Peyer's patch (tissue), 4 donors: ENCODE data around the gene TEDC1. TPM values are rescaled to one million over a fixed set of nuclear protein-coding genes. Genes with fewer than 3 reads are reported as not detected.

Experiments used
- DNase-seq, 3 donors: peaks; one replicate each; pipeline ENCODE4 v3.0.0-alpha.2; 2017 to 2019
- H3K27ac ChIP-seq, 4 donors: fragments of 200-600 bp; sonication (generic); one replicate each; pipeline ENCODE4 v1.5.1; 2016 to 2019
- H3K27me3 ChIP-seq, 2 donors: fragments of 200-600 bp; sonication (generic); one replicate each; pipeline ENCODE4 v1.5.1; 2019
- H3K36me3 ChIP-seq, 3 donors: fragments of 200-600 bp; sonication (generic); one replicate each; pipeline ENCODE4 v1.5.1; 2016 to 2019
- H3K4me1 ChIP-seq, 4 donors: fragments of 200-600 bp; sonication (generic); one replicate each; pipeline ENCODE4 v1.5.1; 2016 to 2019
- H3K4me3 ChIP-seq, 4 donors: fragments of 200-600 bp; sonication (generic); 1 replicate in 3 of 4; 2 replicates in 1 of 4; pipeline ENCODE4 v1.5.1; 2016 to 2019; ENCODE audit warnings: mild to moderate bottlenecking in 1 of 4
- H3K9me3 ChIP-seq, 4 donors: fragments of 200-600 bp; sonication (generic); one replicate each; pipeline ENCODE4 v1.5.1; 2016 to 2019; ENCODE audit warnings: mild to moderate bottlenecking in 1 of 4
- POLR2A ChIP-seq, 2 donors: fragments of 450-650 bp; IDR thresholded peaks; one replicate each; pipeline ENCODE4 v1.5.1; 2017; ENCODE audit warnings: antibody characterized with exemption in 2 of 2, mild to moderate bottlenecking in 2 of 2, moderate library complexity in 2 of 2
- total RNA-seq, 4 donors: library from RNA; depleted of rRNA; stranded (reverse); fragments of >200 nt; gene quantifications; one replicate each; pipeline ENCODE4 v1.1.0, GENCODE V29; 2016
- TF ChIP-seq, protein P1 (sequence below), 6 experiments: fragments of 450-650 bp in 4 of 6; fragments of 200-600 bp in 2 of 6; sonication (generic) in 1 of 6; IDR thresholded peaks; one replicate each; pipeline ENCODE4 v1.5.1; 2017 to 2019; ENCODE audit warnings: antibody characterized with exemption in 6 of 6, mild to moderate bottlenecking in 3 of 6, moderate library complexity in 1 of 6

TEDC1 gene
- total RNA-seq, 4 donors from 2014 or later, result 7.0 to 42.1 (median 15.1) TPM

- Histone ChIP-seq H3K27ac (peak overlapping the region; percentile 87 to 99 (median 92)), H3K4me1 (peaks cover 5 to 62% (median 34%) of the 10 kb centered on the region in 4 donors), H3K36me3 (peaks cover 0 to 17% (median 0%) of the 10 kb centered on the region in 3 donors), H3K9me3 (no peaks in the 10 kb centered on the region), H3K27me3 (no peaks in the 10 kb centered on the region), H3K4me3 (peak overlapping the region in 3 of 4 donors; percentile 61 to 93 (median 74))
- DNase-seq, result no peak
- TF ChIP-seq POLR2A (IDR thresholded peaks at IDR 0.05), result no peak
- TF ChIP-seq, protein P1, sequence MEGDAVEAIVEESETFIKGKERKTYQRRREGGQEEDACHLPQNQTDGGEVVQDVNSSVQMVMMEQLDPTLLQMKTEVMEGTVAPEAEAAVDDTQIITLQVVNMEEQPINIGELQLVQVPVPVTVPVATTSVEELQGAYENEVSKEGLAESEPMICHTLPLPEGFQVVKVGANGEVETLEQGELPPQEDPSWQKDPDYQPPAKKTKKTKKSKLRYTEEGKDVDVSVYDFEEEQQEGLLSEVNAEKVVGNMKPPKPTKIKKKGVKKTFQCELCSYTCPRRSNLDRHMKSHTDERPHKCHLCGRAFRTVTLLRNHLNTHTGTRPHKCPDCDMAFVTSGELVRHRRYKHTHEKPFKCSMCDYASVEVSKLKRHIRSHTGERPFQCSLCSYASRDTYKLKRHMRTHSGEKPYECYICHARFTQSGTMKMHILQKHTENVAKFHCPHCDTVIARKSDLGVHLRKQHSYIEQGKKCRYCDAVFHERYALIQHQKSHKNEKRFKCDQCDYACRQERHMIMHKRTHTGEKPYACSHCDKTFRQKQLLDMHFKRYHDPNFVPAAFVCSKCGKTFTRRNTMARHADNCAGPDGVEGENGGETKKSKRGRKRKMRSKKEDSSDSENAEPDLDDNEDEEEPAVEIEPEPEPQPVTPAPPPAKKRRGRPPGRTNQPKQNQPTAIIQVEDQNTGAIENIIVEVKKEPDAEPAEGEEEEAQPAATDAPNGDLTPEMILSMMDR (IDR thresholded peaks at IDR 0.05), result no peak
These were observed 2.1 kb upstream of the TEDC1 start for GRCh38 chr14:105488781-105489541.

- peak; percentile 91 to 96 (median 92) for DNase-seq
- peaks cover 5 to 55% (median 34%) of the 10 kb centered on the region in 4 donors for H3K4me1 ChIP-seq
- H3K4me3 ChIP-seq, result peak overlapping the region; percentile 53 to 93 (median 81)
- H3K27me3 ChIP-seq, result no peaks in the 10 kb centered on the region
- peak overlapping the region; percentile 87 to 99 (median 92) for H3K27ac ChIP-seq
- TF ChIP-seq, protein P1 (IDR thresholded peaks at IDR 0.05), result peak; percentile 58 to 85 (median 73)
- peak in 1 of 2 donors; percentile 51 for TF ChIP-seq POLR2A (IDR thresholded peaks at IDR 0.05)
- H3K36me3 ChIP-seq, result peaks cover 0 to 17% (median 0%) of the 10 kb centered on the region in 3 donors
- H3K9me3 ChIP-seq, result no peaks in the 10 kb centered on the region
These were observed 1.3 kb upstream of the TEDC1 start for GRCh38 chr14:105489542-105490266.

- Histone ChIP-seq H3K27me3 (no peaks in the 10 kb centered on the region), H3K36me3 (peaks cover 0 to 17% (median 0%) of the 10 kb centered on the region in 3 donors), H3K4me3 (peak overlapping the region; percentile 53 to 93 (median 81)), H3K4me1 (peaks cover 5 to 50% (median 34%) of the 10 kb centered on the region in 4 donors), H3K9me3 (no peaks in the 10 kb centered on the region), H3K27ac (peak overlapping the region; percentile 87 to 99 (median 92))
- TF ChIP-seq, protein P1 (IDR thresholded peaks at IDR 0.05), result no peak
- TF ChIP-seq POLR2A (IDR thresholded peaks at IDR 0.05), result no peak
- DNase-seq, result no peak
These were observed 827 bp upstream of the TEDC1 start for GRCh38 chr14:105490267-105490571.

DNA sequence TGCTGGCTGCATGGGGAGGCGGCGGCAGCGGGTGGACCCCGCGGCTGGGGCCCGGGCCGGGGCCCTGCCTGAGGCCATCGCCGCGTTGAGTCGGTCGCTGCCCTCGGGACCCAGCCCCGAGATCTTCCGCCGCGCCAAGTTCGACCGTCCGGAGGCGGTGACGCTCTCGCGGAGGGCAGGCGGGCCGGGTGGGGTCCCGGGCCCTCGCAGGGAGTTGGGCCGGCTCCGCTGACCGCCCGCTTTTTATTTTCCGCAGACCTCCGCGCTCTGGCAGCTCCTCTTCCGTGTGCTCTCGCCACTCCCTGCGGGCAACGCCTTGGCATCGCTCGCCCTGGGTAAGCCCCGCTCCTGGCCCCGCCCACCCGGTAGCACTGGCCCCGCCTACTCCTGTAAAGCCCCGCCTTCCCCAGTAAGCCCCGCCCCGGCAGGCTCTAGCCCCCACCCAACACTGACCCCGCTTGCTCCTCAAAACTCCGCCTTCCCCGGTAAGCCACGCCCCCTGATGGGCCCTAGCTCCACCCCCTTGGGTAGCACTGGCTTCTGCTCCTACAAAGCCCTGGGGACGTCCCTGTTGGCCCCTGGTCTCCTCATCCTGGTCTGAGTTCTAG is 424 bp downstream of the TEDC1 start:
- H3K9me3 ChIP-seq, result no peaks in the 10 kb centered on the region
- peaks cover 0 to 17% (median 0%) of the 10 kb centered on the region in 3 donors for H3K36me3 ChIP-seq
- peak; percentile 58 to 88 (median 86) for DNase-seq
- peak overlapping the region; percentile 65 to 93 (median 77) for H3K4me3 ChIP-seq
- no peaks in the 10 kb centered on the region for H3K27me3 ChIP-seq
- peak overlapping the region; percentile 86 to 99 (median 90) for H3K27ac ChIP-seq
- TF ChIP-seq, protein P1 (IDR thresholded peaks at IDR 0.05), result no peak
- no peak for TF ChIP-seq POLR2A (IDR thresholded peaks at IDR 0.05)
- peaks cover 0 to 37% (median 25%) of the 10 kb centered on the region in 4 donors for H3K4me1 ChIP-seq
